ENCODE results near the gene NDUFB2.

NDUFB2 gene

DNA sequence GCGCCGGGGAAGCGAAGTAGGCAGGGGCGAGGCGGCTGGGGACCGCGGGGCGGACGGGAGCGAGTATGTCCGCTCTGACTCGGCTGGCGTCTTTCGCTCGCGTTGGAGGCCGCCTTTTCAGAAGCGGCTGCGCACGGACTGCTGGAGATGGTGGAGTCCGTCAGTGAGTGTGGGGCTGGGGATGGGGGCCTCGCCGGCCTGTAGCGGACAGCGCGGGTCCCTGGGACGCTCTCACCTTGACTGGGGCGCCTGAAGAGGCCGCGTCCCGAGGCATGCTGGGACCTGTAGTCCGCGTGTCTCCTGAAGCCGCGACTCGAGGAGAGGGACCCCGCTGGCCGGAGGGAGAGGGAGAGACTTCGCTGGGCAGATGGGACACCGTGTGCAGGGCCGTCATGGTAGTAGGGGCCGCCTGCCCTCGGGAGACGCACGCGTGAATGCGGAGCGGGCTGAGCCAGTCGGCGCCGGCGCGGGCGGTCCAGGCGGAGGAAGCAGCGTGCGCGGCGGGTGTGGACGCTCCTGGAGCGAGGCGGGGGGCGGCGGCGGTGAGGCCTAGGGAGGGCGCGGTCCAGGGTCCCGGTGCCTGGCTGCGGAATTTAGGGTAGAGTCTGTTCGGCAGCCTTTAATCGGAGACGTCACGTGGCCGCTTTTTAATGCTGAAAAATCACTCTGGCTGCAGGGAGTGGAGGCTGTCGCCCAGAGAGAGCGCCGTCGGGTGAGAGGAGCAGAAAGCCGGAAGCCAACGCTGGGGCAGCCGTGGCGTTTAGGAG, at the start of gene NDUFB2:
NDUFB2 (plus strand) TSS at position 29 of the 767 bp plus-strand sequence; CDS start at position 66, 37 bp downstream.
- H3K4me3 ChIP-seq (ENCODE audit: low read length): peak within 1 kb of the TSS; percentile 82
- TF ChIP-seq, protein P1, sequence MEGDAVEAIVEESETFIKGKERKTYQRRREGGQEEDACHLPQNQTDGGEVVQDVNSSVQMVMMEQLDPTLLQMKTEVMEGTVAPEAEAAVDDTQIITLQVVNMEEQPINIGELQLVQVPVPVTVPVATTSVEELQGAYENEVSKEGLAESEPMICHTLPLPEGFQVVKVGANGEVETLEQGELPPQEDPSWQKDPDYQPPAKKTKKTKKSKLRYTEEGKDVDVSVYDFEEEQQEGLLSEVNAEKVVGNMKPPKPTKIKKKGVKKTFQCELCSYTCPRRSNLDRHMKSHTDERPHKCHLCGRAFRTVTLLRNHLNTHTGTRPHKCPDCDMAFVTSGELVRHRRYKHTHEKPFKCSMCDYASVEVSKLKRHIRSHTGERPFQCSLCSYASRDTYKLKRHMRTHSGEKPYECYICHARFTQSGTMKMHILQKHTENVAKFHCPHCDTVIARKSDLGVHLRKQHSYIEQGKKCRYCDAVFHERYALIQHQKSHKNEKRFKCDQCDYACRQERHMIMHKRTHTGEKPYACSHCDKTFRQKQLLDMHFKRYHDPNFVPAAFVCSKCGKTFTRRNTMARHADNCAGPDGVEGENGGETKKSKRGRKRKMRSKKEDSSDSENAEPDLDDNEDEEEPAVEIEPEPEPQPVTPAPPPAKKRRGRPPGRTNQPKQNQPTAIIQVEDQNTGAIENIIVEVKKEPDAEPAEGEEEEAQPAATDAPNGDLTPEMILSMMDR (IDR thresholded peaks at IDR 0.05; ENCODE audit: insufficient read depth, low read depth, low read length, missing control alignments): no peak
- DNase-seq (ENCODE audit: low read depth): peak; percentile 81

DNA sequence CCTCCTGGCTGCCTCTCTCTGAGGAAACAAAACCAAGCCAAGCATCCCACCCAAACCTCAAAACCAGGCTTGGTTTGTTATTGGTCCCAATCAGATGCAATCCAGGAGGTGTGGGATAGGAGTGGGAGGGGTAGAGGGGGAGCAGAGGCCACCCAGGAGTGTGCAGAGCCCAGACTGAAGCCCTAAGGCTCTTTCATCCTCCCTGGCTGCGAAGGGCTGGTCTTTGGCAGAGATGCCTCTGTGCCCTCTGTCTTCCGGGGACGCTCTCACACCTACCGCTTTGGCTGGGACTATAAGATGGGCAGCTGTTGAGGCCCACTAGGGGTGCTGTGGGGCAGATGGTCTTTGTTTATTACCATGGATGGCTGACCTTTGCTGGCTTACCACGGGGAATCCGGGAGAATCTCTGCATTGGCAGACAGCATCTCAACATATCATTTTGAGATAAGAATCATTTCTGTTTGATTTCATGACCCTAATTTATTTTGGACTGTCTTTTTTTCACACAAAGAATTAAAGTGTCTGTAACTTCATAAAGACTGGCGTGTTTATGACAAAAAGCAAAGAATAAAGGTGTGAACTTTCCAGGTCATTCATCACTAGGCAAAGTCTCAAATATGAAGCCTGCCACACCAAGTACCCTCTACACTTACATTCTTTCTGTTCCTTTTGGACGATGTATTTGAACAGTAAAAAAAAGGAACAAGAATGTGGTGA, 49.4 kb upstream of the NDUFB2 start:
- TF ChIP-seq, protein P1 (IDR thresholded peaks at IDR 0.05; ENCODE audit: insufficient read depth, low read depth, low read length, missing control alignments): peak; percentile 41
- no peak for DNase-seq (ENCODE audit: low read depth)
- no peak overlapping the region for H3K4me3 ChIP-seq (ENCODE audit: low read length)

DNA sequence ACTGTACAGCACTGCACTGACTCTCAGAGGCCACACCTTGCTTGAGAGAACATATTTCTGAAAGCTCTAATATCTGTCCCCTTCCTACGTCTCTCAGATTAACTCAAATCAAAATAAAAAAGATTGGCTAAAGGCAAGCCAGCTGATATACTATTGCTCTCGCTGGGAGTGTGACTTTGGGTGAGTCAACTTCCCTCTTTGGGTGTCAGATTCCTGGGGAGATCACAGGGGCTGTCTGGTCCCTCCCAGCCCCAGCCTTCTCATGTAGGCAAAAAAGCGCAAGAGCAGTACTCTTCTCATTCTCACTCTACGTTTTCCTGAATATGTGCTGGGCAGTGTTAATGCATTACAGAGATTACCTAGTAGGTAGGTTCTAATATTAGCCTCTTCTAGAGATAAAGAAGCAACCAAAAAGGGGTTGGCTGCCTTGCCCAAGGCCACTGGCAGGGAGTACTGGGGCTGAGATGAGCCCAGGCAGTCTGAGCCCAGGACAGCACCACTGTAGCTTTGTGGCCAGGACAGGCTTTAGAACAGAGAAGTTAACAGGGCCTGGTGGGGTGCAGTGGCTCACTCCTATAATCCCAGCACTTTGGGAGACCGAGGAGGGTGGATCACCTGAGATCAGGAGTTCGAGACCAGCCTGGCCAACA, 46.8 kb upstream of the NDUFB2 start:
- TF ChIP-seq, protein P1 (IDR thresholded peaks at IDR 0.05; ENCODE audit: insufficient read depth, low read depth, low read length, missing control alignments): no peak
- no peak overlapping the region for H3K4me3 ChIP-seq (ENCODE audit: low read length)
- DNase-seq (ENCODE audit: low read depth): peak; percentile 71

DNA sequence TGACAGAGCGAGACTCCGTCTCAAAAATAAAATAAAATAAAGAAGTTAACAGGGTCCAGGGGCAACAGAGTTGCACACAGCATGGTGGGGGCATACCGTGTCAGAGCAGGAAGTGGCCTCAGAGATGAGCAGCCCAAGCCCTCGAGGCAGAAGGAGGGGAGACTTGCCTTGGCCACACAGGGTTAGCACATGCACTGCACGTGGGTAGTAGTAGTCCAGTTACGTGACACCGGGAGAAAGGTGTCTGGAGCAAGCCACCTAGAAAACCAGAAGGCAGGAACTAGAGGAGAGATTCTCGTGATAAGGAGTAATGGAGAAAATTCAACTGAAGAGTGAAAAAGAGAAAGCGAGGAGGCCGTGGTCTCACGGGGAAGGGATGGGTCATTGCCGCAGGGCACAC, 46.1 kb upstream of the NDUFB2 start:
- H3K4me3 ChIP-seq (ENCODE audit: low read length): no peak overlapping the region
- TF ChIP-seq, protein P1 (IDR thresholded peaks at IDR 0.05; ENCODE audit: insufficient read depth, low read depth, low read length, missing control alignments): no peak
- no peak for DNase-seq (ENCODE audit: low read depth)

DNA sequence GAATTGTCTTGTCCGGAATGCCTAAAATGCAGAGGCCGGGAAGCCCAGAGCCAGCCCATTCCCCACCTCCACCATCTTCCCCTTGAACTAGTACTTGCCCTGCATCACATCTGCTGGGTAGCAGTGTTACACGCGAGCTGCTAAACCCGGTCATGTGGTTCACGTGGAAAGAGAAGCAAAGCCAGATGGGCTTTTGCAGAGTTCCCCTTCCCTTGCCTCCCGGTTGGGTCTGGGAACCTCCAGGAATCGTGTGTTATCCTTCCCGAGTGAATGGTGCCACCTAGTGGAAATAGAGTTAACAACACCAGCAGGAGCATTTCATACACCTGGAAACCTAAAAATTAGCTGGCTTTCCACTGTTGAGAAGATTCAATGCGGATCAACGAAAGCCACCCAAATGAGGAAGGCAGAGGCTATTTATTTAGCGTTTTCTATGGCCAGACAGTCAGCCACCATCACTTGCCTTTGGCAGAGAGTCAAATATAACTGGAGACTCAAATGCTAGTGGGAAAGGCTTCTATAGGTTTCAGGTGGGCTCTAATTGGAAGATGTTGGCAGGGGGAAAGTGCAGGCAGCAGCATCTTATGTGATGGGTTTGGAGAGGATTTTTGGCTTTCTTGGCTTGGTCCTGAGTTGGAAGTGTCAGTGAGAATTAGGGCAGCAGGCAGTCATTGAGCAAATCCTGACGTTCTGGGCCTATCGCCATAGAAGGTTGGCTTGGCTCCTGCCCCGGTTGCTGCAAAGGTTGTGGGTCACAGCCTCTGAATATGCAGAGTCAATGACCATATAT, 43.0 kb upstream of the NDUFB2 start:
- H3K4me3 ChIP-seq (ENCODE audit: low read length): no peak overlapping the region
- peak; percentile 76 for DNase-seq (ENCODE audit: low read depth)
- TF ChIP-seq, protein P1 (IDR thresholded peaks at IDR 0.05; ENCODE audit: insufficient read depth, low read depth, low read length, missing control alignments): peak; percentile 88

DNA sequence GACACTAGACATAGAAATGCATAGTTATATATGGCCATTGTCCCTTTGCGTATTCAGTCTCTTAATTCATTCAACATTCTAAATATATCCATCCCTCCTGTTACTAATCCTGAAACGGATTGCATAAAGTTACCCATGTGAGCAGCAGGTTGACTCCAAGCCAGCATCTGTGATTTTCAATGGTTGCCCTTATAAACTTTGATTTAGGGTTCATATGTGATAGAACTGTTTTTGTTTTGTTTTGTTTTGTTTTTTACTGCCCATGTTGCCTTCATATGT, 42.5 kb upstream of the NDUFB2 start:
- no peak overlapping the region for H3K4me3 ChIP-seq (ENCODE audit: low read length)
- no peak for DNase-seq (ENCODE audit: low read depth)
- TF ChIP-seq, protein P1 (IDR thresholded peaks at IDR 0.05; ENCODE audit: insufficient read depth, low read depth, low read length, missing control alignments): no peak
